GM12878 (cell line): ENCODE data around the gene ZNHIT1.
A peak's percentile ranks its signal among the peaks of the same experiment; 100 is the strongest.

ENCODE experiments used
- EED ChIP-seq: sonication (generic); IDR thresholded peaks from 2 replicates; pipeline ENCODE4 v1.6.1; 2016; ENCODE audit warnings: antibody characterized with exemption, low read depth
- MTA3 ChIP-seq: IDR thresholded peaks from 2 replicates; pipeline ENCODE4 v1.6.1; 2012; ENCODE audit warnings: low read length, inconsistent platforms, borderline replicate concordance
- PAX8 ChIP-seq: fragments of 450-650 bp; IDR thresholded peaks from 2 replicates; pipeline ENCODE4 v1.6.1; 2017; ENCODE audit warnings: mild to moderate bottlenecking, moderate library complexity
- RAD21 ChIP-seq: IDR thresholded peaks from 2 replicates; pipeline ENCODE4 v1.6.1; 2011; ENCODE audit warnings: mild to moderate bottlenecking, low read depth, low read length, moderate library complexity; ENCODE audit not compliant: insufficient read depth
- RFX5 ChIP-seq: IDR thresholded peaks from 2 replicates; pipeline ENCODE4 v1.6.1; 2011; ENCODE audit warnings: low read depth, low read length, improper control_type of control experiment
- SMC3 ChIP-seq: IDR thresholded peaks from 2 replicates; pipeline ENCODE4 v1.6.1; 2011; ENCODE audit warnings: low read length, improper control_type of control experiment, borderline replicate concordance
- SRF ChIP-seq, 2 experiments: IDR thresholded peaks; 2 replicates each; pipeline ENCODE4 v1.6.1; 2011; ENCODE audit warnings: low read depth in 2 of 2, low read length in 2 of 2, mild to moderate bottlenecking in 1 of 2, moderate library complexity in 1 of 2
- SUZ12 ChIP-seq: fragments of 200-600 bp; sonication (generic); IDR thresholded peaks from one replicate; pipeline ENCODE4 v1.6.1; 2018; ENCODE audit warnings: antibody characterized with exemption, mild to moderate bottlenecking; ENCODE audit not compliant: unreplicated experiment
- ZSCAN29 ChIP-seq: fragments of 450-650 bp; IDR thresholded peaks from 2 replicates; pipeline ENCODE4 v1.6.1; 2017; ENCODE audit warnings: mild to moderate bottlenecking, moderate library complexity
- TF ChIP-seq, protein P1 (sequence below), 3 experiments: IDR thresholded peaks in 2 of 3; conservative IDR thresholded peaks in 1 of 3; 2 replicates each; pipeline ENCODE4 v1.5.1; 2011; ENCODE audit warnings: low read depth in 3 of 3, low read length in 3 of 3, mild to moderate bottlenecking in 3 of 3, control low read depth in 2 of 3, moderate library complexity in 2 of 3, inconsistent platforms in 1 of 3, mixed read lengths in 1 of 3; ENCODE audit not compliant: control insufficient read depth in 2 of 3, insufficient read depth in 1 of 3; ENCODE audit errors: extremely low read depth in 1 of 3

DNA sequence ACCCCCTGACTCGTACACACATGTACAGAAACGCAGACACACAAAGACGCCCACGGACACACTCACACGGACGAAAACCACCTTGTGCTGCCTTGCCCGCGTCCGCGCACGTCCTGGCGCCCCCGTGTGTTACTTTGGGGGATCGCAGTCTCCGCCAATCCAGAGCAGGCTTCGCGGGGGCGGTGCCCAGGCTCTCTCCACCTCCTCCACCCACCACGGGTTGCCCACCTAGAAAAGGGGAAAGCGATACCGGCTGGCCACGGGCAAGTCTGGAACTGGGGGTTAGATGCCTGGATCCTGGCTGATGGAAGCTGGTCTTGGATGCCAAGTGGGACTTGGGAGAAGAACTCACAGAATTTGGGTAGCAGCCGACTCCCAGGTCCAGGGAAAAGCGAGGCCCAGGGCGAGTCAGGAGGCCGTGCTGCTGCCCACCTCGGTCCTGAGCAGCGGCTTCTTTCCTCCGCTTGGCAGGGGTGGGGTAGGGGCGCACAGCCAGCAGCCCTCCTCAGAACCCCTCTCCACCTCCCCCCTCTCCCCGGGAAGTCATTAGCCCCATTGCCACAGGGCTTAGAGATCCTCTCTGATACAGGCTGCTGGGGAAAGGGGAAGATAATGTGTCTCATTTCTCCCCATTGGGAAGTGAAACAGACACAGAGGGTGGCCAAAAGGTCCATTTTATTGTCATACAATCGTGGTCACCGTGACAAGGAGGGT, 48.0 kb upstream of the ZNHIT1 start:
- TF ChIP-seq EED, result no peak
- peak; percentile 71 for TF ChIP-seq SMC3
- TF ChIP-seq, protein P1, sequence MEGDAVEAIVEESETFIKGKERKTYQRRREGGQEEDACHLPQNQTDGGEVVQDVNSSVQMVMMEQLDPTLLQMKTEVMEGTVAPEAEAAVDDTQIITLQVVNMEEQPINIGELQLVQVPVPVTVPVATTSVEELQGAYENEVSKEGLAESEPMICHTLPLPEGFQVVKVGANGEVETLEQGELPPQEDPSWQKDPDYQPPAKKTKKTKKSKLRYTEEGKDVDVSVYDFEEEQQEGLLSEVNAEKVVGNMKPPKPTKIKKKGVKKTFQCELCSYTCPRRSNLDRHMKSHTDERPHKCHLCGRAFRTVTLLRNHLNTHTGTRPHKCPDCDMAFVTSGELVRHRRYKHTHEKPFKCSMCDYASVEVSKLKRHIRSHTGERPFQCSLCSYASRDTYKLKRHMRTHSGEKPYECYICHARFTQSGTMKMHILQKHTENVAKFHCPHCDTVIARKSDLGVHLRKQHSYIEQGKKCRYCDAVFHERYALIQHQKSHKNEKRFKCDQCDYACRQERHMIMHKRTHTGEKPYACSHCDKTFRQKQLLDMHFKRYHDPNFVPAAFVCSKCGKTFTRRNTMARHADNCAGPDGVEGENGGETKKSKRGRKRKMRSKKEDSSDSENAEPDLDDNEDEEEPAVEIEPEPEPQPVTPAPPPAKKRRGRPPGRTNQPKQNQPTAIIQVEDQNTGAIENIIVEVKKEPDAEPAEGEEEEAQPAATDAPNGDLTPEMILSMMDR (IDR thresholded peaks at IDR 0.05 in 2 of 3, conservative IDR thresholded peaks at IDR 0.05 in 1 of 3; ENCODE audit: control insufficient read depth in 2 of 3, extremely low read depth in 1 of 3, insufficient read depth in 1 of 3, low read depth in 3 of 3, low read length in 3 of 3), result peak; percentile 92 to 97 (median 93)
- TF ChIP-seq SUZ12, result no peak
- no peak for TF ChIP-seq SRF (IDR thresholded peaks at IDR 0.05; ENCODE audit: low read depth in 2 of 2, low read length in 2 of 2)
- no peak for TF ChIP-seq ZSCAN29
- peak; percentile 63 for TF ChIP-seq RAD21
- no peak for TF ChIP-seq MTA3
- no peak for TF ChIP-seq RFX5
- no peak for TF ChIP-seq PAX8
